OCI-LY7 (cell line): ENCODE results near the gene FBXW7. TPM values are rescaled to one million over a fixed set of nuclear protein-coding genes. Genes with fewer than 3 reads are reported as not detected.

Experiments used
- BruUV-seq: library from RNA; stranded (reverse); fragments of 400-500 nt; replicated peaks from 2 replicates; lab custom pipeline; 2021; lab: Mats Ljungman, UMichigan
- CTCF ChIA-PET: fragments of 300-600 bp; sonication (Branson Sonifier 250); formaldehyde crosslinking; loops from one replicate; lab custom pipeline; 2022; ENCODE audit warnings: antibody characterized with exemption; ENCODE audit not compliant: unreplicated experiment; lab: Charles Lee
- POLR2A ChIA-PET: fragments of 300-600 bp; sonication (Branson Sonifier 250); formaldehyde crosslinking; loops from one replicate; lab custom pipeline; 2022; ENCODE audit warnings: antibody characterized with exemption; lab: Charles Lee
- DNase-seq: peaks from one replicate; pipeline ENCODE4 v3.0.0-alpha.2; 2015; ENCODE audit warnings: low spot score
- H2AFZ ChIP-seq: fragments of 200-600 bp; sonication (generic), shearing (Covaris generic); 2 replicates; pipeline ENCODE4 v1.6.1; 2014; ENCODE audit warnings: mild to moderate bottlenecking, antibody characterized with exemption, low read length, moderate library complexity
- H3K27ac ChIP-seq: fragments of 200-600 bp; sonication (generic); 2 replicates; pipeline ENCODE4 v1.5.1; 2014; ENCODE audit warnings: mixed run types, low read depth, mild to moderate bottlenecking, moderate library complexity, low read length, inconsistent platforms; ENCODE audit not compliant: poor library complexity, severe bottlenecking
- H3K36me3 ChIP-seq: fragments of 200-600 bp; sonication (generic); 2 replicates; pipeline ENCODE4 v1.6.1; 2014; ENCODE audit warnings: mild to moderate bottlenecking, antibody characterized with exemption, low read length, moderate library complexity, mixed read lengths; ENCODE audit not compliant: insufficient read depth
- H3K4me1 ChIP-seq: fragments of 200-600 bp; sonication (generic); 2 replicates; pipeline ENCODE4 v1.5.1; 2014; ENCODE audit warnings: mild to moderate bottlenecking, low read length; ENCODE audit not compliant: insufficient read depth, poor library complexity, severe bottlenecking
- H3K4me2 ChIP-seq: fragments of 200-600 bp; sonication (generic); 2 replicates; pipeline ENCODE4 v1.6.1; 2014; ENCODE audit warnings: mild to moderate bottlenecking, low read length
- H3K4me3 ChIP-seq: fragments of 200-600 bp; sonication (generic); 2 replicates; pipeline ENCODE4 v1.5.1; 2014; ENCODE audit warnings: mild to moderate bottlenecking, low read depth, low read length; ENCODE audit not compliant: poor library complexity, severe bottlenecking
- H3K79me2 ChIP-seq: fragments of 200-600 bp; sonication (generic); 2 replicates; pipeline ENCODE4 v1.6.1; 2016; ENCODE audit warnings: low read depth, mild to moderate bottlenecking, low read length, moderate library complexity, mixed read lengths; ENCODE audit not compliant: insufficient read depth
- H3K9me2 ChIP-seq: fragments of 200-600 bp; sonication (generic); 2 replicates; pipeline ENCODE4 v1.6.1; 2016; ENCODE audit warnings: mild to moderate bottlenecking, low read length, mixed read lengths; ENCODE audit not compliant: insufficient read depth
- H3K9me3 ChIP-seq: fragments of 200-600 bp; sonication (generic); 2 replicates; pipeline ENCODE4 v1.6.1; 2014; ENCODE audit warnings: mild to moderate bottlenecking, mixed run types, low read length, mixed read lengths
- H4K20me1 ChIP-seq: fragments of 200-600 bp; sonication (generic); 2 replicates; pipeline ENCODE4 v1.6.1; 2014; ENCODE audit warnings: mild to moderate bottlenecking, antibody characterized with exemption, low read length, moderate library complexity, mixed read lengths; ENCODE audit not compliant: insufficient read depth
- EZH2phosphoT487 ChIP-seq: fragments of 200-600 bp; sonication (generic); IDR thresholded peaks from 2 replicates; pipeline ENCODE4 v1.6.1; 2018; ENCODE audit warnings: low read depth, borderline replicate concordance, mild to moderate bottlenecking, mixed run types, antibody characterized with exemption, low read length, moderate library complexity, mixed read lengths
- intact Hi-C: fragments of 100-400 bp; cut with micrococcal nuclease; formaldehyde crosslinking; loops from one replicate; pipeline ENCODE4 v1.10.0; 2022; ENCODE audit not compliant: unreplicated experiment
- total RNA-seq, 2 experiments: library from RNA; depleted of rRNA in 1 of 2; stranded (reverse); fragments of >200 nt in 1 of 2; shearing (Covaris generic) in 1 of 2; gene quantifications; 2 replicates each; pipeline ENCODE4 v1.2.3, GENCODE V29; 2014 to 2022
- TF ChIP-seq, protein P1 (sequence below): fragments of 200-600 bp; sonication (generic); conservative IDR thresholded peaks from 2 replicates; pipeline ENCODE4 v1.5.1; 2014; ENCODE audit warnings: mild to moderate bottlenecking, antibody characterized with exemption, low read length, moderate library complexity, mixed read lengths

FBXW7 gene
- total RNA-seq, 2 experiments from 2014 or later, result 58.8 to 102 TPM

DNA sequence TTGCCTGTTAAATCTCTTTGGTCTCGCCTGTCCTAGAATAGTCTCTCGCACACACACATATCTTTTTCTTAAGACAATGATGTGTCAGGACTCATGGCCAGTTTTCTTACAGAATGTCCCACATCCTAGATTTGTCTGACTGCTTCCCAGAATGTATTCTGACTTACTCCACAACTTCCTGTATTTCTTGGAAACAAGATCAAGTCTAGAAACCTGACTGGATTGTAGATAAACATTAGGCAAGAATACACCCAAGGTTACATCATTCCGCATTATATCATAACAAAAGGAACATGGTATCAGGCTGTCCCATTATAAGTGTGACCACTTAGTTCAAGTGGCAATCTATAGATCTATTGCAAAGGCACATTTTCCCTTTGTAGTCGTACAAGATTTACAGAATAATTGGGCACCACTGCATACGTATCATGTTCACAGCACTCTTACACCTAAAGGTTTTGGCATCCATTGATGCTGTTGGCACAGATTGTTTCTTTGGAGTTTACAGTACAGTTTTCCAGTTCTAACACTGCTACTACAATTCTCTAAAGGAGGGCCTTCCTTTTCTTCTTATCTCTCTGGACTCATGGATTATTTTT lies 56.4 kb downstream of the FBXW7 start:
- Histone ChIP-seq H3K4me3 (no peak overlapping the region), H3K4me1 (no peaks in the 10 kb centered on the region), H3K27ac (no peak overlapping the region), H2AFZ (no peak overlapping the region), H3K9me2 (no peaks in the 10 kb centered on the region), H4K20me1 (0 out of 2 replicates have a peak, but pooled peaks cover 15% of the 10 kb centered on the region), H3K9me3 (peaks cover 22% of the 10 kb centered on the region; the same call in 1 of the 2 replicates), H3K36me3 (peaks cover 28% of the 10 kb centered on the region), H3K4me2 (no peak overlapping the region), H3K79me2 (peaks cover 91% of the 10 kb centered on the region)
- intact Hi-C loops, result no loop called here
- no TSS peak for BruUV-seq
- ChIA-PET POLR2A (interaction anchor here (0.9 to 2.4 kb wide), 5 partner anchors 9 to 23 kb away, joined by 3 to 15 read pairs (median 8); no protein-coding TSS in a partner anchor), CTCF (no interaction called here)
- no peak for DNase-seq
- no peak for TF ChIP-seq EZH2phosphoT487
- TF ChIP-seq, protein P1, sequence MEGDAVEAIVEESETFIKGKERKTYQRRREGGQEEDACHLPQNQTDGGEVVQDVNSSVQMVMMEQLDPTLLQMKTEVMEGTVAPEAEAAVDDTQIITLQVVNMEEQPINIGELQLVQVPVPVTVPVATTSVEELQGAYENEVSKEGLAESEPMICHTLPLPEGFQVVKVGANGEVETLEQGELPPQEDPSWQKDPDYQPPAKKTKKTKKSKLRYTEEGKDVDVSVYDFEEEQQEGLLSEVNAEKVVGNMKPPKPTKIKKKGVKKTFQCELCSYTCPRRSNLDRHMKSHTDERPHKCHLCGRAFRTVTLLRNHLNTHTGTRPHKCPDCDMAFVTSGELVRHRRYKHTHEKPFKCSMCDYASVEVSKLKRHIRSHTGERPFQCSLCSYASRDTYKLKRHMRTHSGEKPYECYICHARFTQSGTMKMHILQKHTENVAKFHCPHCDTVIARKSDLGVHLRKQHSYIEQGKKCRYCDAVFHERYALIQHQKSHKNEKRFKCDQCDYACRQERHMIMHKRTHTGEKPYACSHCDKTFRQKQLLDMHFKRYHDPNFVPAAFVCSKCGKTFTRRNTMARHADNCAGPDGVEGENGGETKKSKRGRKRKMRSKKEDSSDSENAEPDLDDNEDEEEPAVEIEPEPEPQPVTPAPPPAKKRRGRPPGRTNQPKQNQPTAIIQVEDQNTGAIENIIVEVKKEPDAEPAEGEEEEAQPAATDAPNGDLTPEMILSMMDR, result no peak

DNA sequence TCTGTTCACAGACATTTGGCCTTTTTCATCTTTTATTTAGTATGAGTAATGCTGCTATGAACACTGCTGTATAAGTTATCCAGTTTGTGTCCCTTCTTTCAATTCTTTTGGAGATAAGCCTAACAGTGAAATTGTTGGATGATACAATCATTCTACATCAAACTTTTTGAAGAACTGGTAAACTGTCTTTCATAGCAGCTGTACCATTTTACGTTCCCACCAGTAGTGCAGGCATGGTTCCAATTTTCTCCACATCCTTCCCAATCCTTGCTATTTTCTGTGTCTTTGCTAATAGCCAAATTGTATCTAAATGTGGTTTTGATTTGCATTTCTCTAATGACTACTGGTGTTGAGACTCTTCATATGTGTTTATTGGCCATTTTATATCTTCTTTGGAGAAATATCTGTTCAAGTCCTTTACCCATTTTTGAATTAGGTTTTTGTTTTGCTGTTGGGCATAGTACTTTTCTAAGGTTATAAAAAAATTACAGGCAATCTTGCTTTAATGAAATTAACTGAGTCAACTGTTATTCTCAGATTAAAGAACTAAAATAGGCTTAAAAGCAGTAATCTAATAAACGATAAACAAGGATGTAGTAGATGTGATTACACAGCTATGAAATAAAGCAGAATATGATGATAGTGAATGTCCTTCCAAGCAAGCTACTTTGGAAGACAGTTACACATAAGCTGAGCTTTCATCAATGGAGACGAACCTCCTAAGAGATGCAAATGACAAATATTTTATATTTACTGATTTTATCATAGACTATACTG lies 57.2 kb downstream of the FBXW7 start:
- no TSS peak for BruUV-seq
- H4K20me1 ChIP-seq, result peaks cover 15% of the 10 kb centered on the region; the same call in 1 of the 2 replicates

More for the DNA sequence above, 57.2 kb downstream of the FBXW7 start:
- DNase-seq, result no peak
- peaks cover 27% of the 10 kb centered on the region for H3K36me3 ChIP-seq
- POLR2A ChIA-PET, result interaction anchor here (0.6 to 1.6 kb wide), 5 partner anchors 8 to 28 kb away, joined by 3 to 8 read pairs (median 3); no protein-coding TSS in a partner anchor
- H3K9me2 ChIP-seq, result no peaks in the 10 kb centered on the region
- no peak overlapping the region for H3K4me3 ChIP-seq
- peaks cover 89% of the 10 kb centered on the region for H3K79me2 ChIP-seq
- CTCF ChIA-PET, result no interaction called here
- H3K9me3 ChIP-seq, result peaks cover 20% of the 10 kb centered on the region; the same call in 1 of the 2 replicates
- H3K4me2 ChIP-seq, result no peak overlapping the region
- no peak overlapping the region for H2AFZ ChIP-seq
- intact Hi-C loops, result no loop called here
- H3K4me1 ChIP-seq, result no peaks in the 10 kb centered on the region
- TF ChIP-seq, protein P1, result no peak
- TF ChIP-seq EZH2phosphoT487, result no peak
- no peak overlapping the region for H3K27ac ChIP-seq
